Vagina (tissue), 2 donors: ENCODE results near the gene ALOX12.

Experiments
- CTCF ChIP-seq, 3 experiments: fragments of 450-650 bp in 2 of 3; fragments of 200-600 bp in 1 of 3; sonication (generic) in 1 of 3; IDR thresholded peaks; one replicate each; pipeline ENCODE4 v1.5.1; 2017 to 2019; ENCODE audit warnings: antibody characterized with exemption in 3 of 3, mild to moderate bottlenecking in 2 of 3, moderate library complexity in 2 of 3
- POLR2A ChIP-seq, 2 donors: fragments of 450-650 bp; IDR thresholded peaks; one replicate each; pipeline ENCODE4 v1.6.1; 2017; ENCODE audit warnings: antibody characterized with exemption in 2 of 2, mild to moderate bottlenecking in 2 of 2, moderate library complexity in 2 of 2
- POLR2AphosphoS5 ChIP-seq, 2 donors: sonication (generic); formaldehyde crosslinking; IDR thresholded peaks; one replicate each; pipeline ENCODE4 v1.9.0; 2017; ENCODE audit warnings: antibody characterized with exemption in 2 of 2, mild to moderate bottlenecking in 2 of 2, low read depth in 1 of 2; ENCODE audit not compliant: insufficient read depth in 1 of 2

DNA sequence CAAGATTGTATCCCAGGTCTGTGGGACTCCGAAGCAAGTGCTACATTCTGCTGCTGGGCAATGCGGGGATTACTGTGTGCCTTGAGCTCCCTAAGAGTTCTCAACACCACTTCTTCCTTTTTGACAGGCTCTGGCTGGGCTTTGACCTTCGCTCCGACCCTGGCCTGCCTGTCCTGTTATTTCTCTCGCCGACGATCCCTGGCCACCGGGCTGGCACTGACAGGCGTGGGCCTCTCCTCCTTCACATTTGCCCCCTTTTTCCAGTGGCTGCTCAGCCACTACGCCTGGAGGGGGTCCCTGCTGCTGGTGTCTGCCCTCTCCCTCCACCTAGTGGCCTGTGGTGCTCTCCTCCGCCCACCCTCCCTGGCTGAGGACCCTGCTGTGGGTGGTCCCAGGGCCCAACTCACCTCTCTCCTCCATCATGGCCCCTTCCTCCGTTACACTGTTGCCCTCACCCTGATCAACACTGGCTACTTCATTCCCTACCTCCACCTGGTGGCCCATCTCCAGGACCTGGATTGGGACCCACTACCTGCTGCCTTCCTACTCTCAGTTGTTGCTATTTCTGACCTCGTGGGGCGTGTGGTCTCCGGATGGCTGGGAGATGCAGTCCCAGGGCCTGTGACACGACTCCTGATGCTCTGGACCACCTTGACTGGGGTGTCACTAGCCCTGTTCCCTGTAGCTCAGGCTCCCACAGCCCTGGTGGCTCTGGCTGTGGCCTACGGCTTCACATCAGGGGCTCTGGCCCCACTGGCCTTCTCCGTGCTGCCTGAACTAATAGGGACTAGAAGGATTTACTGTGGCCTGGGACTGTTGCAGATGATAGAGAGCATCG is 42.4 kb downstream of the ALOX12 start:
- no peak for TF ChIP-seq CTCF (IDR thresholded peaks at IDR 0.05)
- no peak for TF ChIP-seq POLR2A (IDR thresholded peaks at IDR 0.05)
- no peak for TF ChIP-seq POLR2AphosphoS5 (IDR thresholded peaks at IDR 0.05; ENCODE audit: insufficient read depth in 1 of 2, low read depth in 1 of 2)
